HEK293 (cell line): ENCODE results near the gene EPN2.

Experiments used
- GLIS2 ChIP-seq: fragments of 450-650 bp; formaldehyde crosslinking; IDR thresholded peaks from 2 replicates; pipeline ENCODE4 v1.5.1; 2016; ENCODE audit warnings: missing biosample characterization, missing genetic modification characterization
- KLF1 ChIP-seq: fragments of 450-650 bp; formaldehyde crosslinking; IDR thresholded peaks from 2 replicates; pipeline ENCODE4 v1.5.1; 2016; ENCODE audit warnings: missing biosample characterization, missing genetic modification characterization
- KLF9 ChIP-seq: fragments of 450-650 bp; formaldehyde crosslinking; IDR thresholded peaks from 2 replicates; pipeline ENCODE4 v1.5.1; 2016; ENCODE audit warnings: missing biosample characterization, missing genetic modification characterization, low read depth
- OSR2 ChIP-seq: fragments of 450-650 bp; formaldehyde crosslinking; IDR thresholded peaks from 2 replicates; pipeline ENCODE4 v1.5.1; 2016; ENCODE audit warnings: missing biosample characterization, missing genetic modification characterization
- SCRT1 ChIP-seq: fragments of 450-650 bp; formaldehyde crosslinking; IDR thresholded peaks from 2 replicates; pipeline ENCODE4 v1.5.1; 2016; ENCODE audit warnings: missing biosample characterization, missing genetic modification characterization, borderline replicate concordance
- YY2 ChIP-seq: fragments of 450-650 bp; formaldehyde crosslinking; IDR thresholded peaks from 2 replicates; pipeline ENCODE4 v1.5.1; 2016; ENCODE audit warnings: missing biosample characterization, missing genetic modification characterization
- ZFP69B ChIP-seq: fragments of 450-650 bp; formaldehyde crosslinking; IDR thresholded peaks from 2 replicates; pipeline ENCODE4 v1.5.1; 2016; ENCODE audit warnings: missing biosample characterization, missing genetic modification characterization
- ZNF10 ChIP-seq: fragments of 450-650 bp; formaldehyde crosslinking; IDR thresholded peaks from 2 replicates; pipeline ENCODE4 v1.5.1; 2017; ENCODE audit warnings: missing biosample characterization, missing genetic modification characterization
- ZNF132 ChIP-seq: fragments of 450-650 bp; formaldehyde crosslinking; IDR thresholded peaks from 2 replicates; pipeline ENCODE4 v1.5.1; 2017; ENCODE audit warnings: missing biosample characterization, missing genetic modification characterization, borderline replicate concordance
- ZNF138 ChIP-seq: fragments of 450-650 bp; formaldehyde crosslinking; IDR thresholded peaks from 2 replicates; pipeline ENCODE4 v1.5.1; 2016; ENCODE audit warnings: missing biosample characterization, missing genetic modification characterization, borderline replicate concordance
- ZNF16 ChIP-seq: fragments of 450-650 bp; formaldehyde crosslinking; IDR thresholded peaks from 2 replicates; pipeline ENCODE4 v1.5.1; 2016; ENCODE audit warnings: low read depth, missing biosample characterization, missing genetic modification characterization
- ZNF239 ChIP-seq: fragments of 450-650 bp; formaldehyde crosslinking; IDR thresholded peaks from 2 replicates; pipeline ENCODE4 v1.5.1; 2016; ENCODE audit warnings: missing biosample characterization, missing genetic modification characterization
- ZNF335 ChIP-seq: fragments of 450-650 bp; formaldehyde crosslinking; conservative IDR thresholded peaks from 2 replicates; pipeline ENCODE4 v1.5.1; 2016; ENCODE audit warnings: missing biosample characterization, missing genetic modification characterization
- ZNF341 ChIP-seq: fragments of 450-650 bp; formaldehyde crosslinking; IDR thresholded peaks from 2 replicates; pipeline ENCODE4; 2016; ENCODE audit warnings: low read depth, missing biosample characterization, missing genetic modification characterization
- ZNF354C ChIP-seq: fragments of 450-650 bp; formaldehyde crosslinking; IDR thresholded peaks from 2 replicates; pipeline ENCODE4 v1.5.1; 2016; ENCODE audit warnings: missing biosample characterization, missing genetic modification characterization, low read depth, borderline replicate concordance
- ZNF366 ChIP-seq: fragments of 450-650 bp; formaldehyde crosslinking; conservative IDR thresholded peaks from 2 replicates; pipeline ENCODE4 v1.5.1; 2016; ENCODE audit warnings: missing biosample characterization, missing genetic modification characterization
- ZNF423 ChIP-seq: fragments of 450-650 bp; formaldehyde crosslinking; IDR thresholded peaks from 2 replicates; pipeline ENCODE4 v1.5.1; 2016; ENCODE audit warnings: missing biosample characterization, missing genetic modification characterization
- ZNF529 ChIP-seq: fragments of 450-650 bp; formaldehyde crosslinking; IDR thresholded peaks from 2 replicates; pipeline ENCODE4 v1.5.1; 2017; ENCODE audit warnings: missing genetic modification characterization, missing biosample characterization; ENCODE audit not compliant: insufficient replicate concordance
- ZNF544 ChIP-seq: fragments of 450-650 bp; formaldehyde crosslinking; IDR thresholded peaks from 2 replicates; pipeline ENCODE4 v1.5.0; 2017; ENCODE audit warnings: missing biosample characterization, missing genetic modification characterization
- ZNF548 ChIP-seq: fragments of 450-650 bp; formaldehyde crosslinking; IDR thresholded peaks from 2 replicates; pipeline ENCODE4 v1.5.1; 2016; ENCODE audit warnings: missing biosample characterization, missing genetic modification characterization
- ZNF610 ChIP-seq: fragments of 450-650 bp; formaldehyde crosslinking; IDR thresholded peaks from 2 replicates; pipeline ENCODE4 v1.5.1; 2016; ENCODE audit warnings: missing biosample characterization, missing genetic modification characterization, borderline replicate concordance
- ZNF623 ChIP-seq: fragments of 450-650 bp; formaldehyde crosslinking; IDR thresholded peaks from 2 replicates; pipeline ENCODE4 v1.5.1; 2016; ENCODE audit warnings: missing biosample characterization, missing genetic modification characterization
- ZNF624 ChIP-seq: fragments of 450-650 bp; formaldehyde crosslinking; IDR thresholded peaks from 2 replicates; pipeline ENCODE4 v1.5.1; 2017; ENCODE audit warnings: missing biosample characterization, missing genetic modification characterization
- ZNF629 ChIP-seq: fragments of 450-650 bp; formaldehyde crosslinking; IDR thresholded peaks from 2 replicates; pipeline ENCODE4 v1.5.1; 2017; ENCODE audit warnings: missing biosample characterization, missing genetic modification characterization
- ZNF843 ChIP-seq: fragments of 450-650 bp; formaldehyde crosslinking; IDR thresholded peaks from 2 replicates; pipeline ENCODE4 v1.5.1; 2016; ENCODE audit warnings: missing biosample characterization, missing genetic modification characterization
- ZSCAN30 ChIP-seq: fragments of 450-650 bp; IDR thresholded peaks from 2 replicates; pipeline ENCODE4 v1.5.1; 2018; ENCODE audit warnings: missing biosample characterization, mild to moderate bottlenecking, missing genetic modification characterization, moderate library complexity
- TF ChIP-seq, protein P1 (sequence below): fragments of 450-650 bp; formaldehyde crosslinking; IDR thresholded peaks from 2 replicates; pipeline ENCODE4 v1.5.1; 2016; ENCODE audit warnings: missing biosample characterization, missing genetic modification characterization
- TF ChIP-seq, protein P2 (sequence below): fragments of 450-650 bp; formaldehyde crosslinking; IDR thresholded peaks from 2 replicates; pipeline ENCODE4 v1.5.1; 2016; ENCODE audit warnings: missing biosample characterization, missing genetic modification characterization
- TF ChIP-seq, protein P3 (sequence below): fragments of 450-650 bp; formaldehyde crosslinking; IDR thresholded peaks from 2 replicates; pipeline ENCODE4 v1.5.1; 2016; ENCODE audit warnings: missing biosample characterization, missing genetic modification characterization
- TF ChIP-seq, protein P4 (sequence below): fragments of 450-650 bp; formaldehyde crosslinking; IDR thresholded peaks from 2 replicates; pipeline ENCODE4 v1.5.1; 2016; ENCODE audit warnings: missing biosample characterization, missing genetic modification characterization
- TF ChIP-seq, protein P5 (sequence below): fragments of 450-650 bp; formaldehyde crosslinking; IDR thresholded peaks from 2 replicates; pipeline ENCODE4 v1.5.1; 2016; ENCODE audit warnings: missing biosample characterization, missing genetic modification characterization

Gene EPN2

DNA sequence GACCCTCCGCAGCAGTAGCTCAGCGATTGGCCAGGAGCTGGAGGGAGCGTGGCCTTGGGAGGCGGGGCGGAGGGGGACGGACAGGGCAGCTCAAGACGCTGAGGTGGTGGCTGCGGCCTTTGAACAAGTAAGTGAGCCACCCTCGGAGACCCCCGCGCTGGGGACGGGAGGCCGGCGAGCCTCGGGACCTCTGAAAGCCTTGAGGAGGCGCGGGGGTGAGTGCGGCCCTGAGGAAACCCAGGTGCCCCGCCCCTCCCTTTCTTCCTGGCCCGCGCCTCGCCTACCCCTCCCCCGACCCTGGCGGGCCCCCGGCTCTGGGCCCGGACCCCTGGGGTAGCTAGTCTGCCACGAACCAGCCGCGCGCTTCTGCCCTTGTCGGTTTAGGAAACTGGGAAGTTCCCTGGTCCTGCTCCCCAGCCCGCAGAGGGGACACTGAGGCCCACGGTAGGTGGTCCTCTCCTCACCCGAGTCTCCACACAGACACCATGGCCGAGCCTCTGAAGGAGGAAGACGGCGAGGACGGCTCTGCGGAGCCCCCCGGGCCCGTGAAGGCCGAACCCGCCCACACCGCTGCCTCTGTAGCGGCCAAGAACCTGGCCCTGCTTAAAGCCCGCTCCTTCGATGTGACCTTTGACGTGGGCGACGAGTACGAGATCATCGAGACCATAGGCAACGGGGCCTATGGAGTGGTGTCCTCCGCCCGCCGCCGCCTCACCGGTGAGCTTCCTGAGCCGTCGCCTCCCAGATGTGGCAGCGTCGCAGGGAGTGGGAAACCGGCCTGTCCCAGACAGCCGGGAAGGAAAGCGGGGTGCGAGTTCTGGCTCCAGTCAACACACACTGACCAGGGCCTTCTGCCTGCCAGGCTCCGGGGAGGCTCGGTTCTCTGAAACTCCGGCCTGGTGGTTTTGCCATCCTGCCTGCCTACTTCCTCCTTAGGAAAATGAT is 141.5 kb downstream of the EPN2 start, which contains the start of gene MAPK7 (continued):
- TF ChIP-seq, protein P1, sequence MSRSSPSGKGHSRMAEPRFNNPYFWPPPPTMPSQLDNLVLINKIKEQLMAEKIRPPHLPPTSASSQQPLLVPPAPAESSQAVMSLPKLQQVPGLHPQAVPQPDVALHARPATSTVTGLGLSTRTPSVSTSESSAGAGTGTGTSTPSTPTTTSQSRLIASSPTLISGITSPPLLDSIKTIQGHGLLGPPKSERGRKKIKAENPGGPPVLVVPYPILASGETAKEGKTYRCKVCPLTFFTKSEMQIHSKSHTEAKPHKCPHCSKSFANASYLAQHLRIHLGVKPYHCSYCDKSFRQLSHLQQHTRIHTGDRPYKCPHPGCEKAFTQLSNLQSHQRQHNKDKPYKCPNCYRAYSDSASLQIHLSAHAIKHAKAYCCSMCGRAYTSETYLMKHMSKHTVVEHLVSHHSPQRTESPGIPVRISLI, result no peak
- TF ChIP-seq ZNF843 (tag by site-specific recombination) (no peak), GLIS2 (tag by site-specific recombination) (peak; percentile 94), KLF1 (tag by site-specific recombination) (no peak), YY2 (no peak), ZNF529 (tag by site-specific recombination) (no peak), ZNF239 (tag by site-specific recombination) (no peak), ZSCAN30 (0 out of 2 replicates have a peak, but pooled peaks have one; percentile 12), SCRT1 (no peak), ZNF544 (tag by site-specific recombination) (no peak), ZNF610 (tag by site-specific recombination) (no peak), ZNF335 (tag by site-specific recombination) (peak; percentile 74; the same call in 1 of the 2 replicates), ZNF629 (tag by site-specific recombination) (no peak), ZNF16 (no peak), OSR2 (tag by site-specific recombination) (no peak), ZNF423 (tag by site-specific recombination) (0 out of 2 replicates have a peak, but pooled peaks have one; percentile 8), KLF9 (tag by site-specific recombination) (peak; percentile 92), ZFP69B (tag by site-specific recombination) (peak; percentile 62; the same call in 1 of the 2 replicates), ZNF132 (tag by site-specific recombination) (no peak), ZNF138 (tag by site-specific recombination) (no peak), ZNF366 (tag by site-specific recombination) (no peak), ZNF354C (tag by site-specific recombination) (no peak), ZNF341 (tag by site-specific recombination) (peak; percentile 3), ZNF10 (tag by site-specific recombination) (no peak), ZNF548 (tag by site-specific recombination) (no peak), ZNF624 (tag by site-specific recombination) (no peak), ZNF623 (tag by site-specific recombination) (no peak)
- TF ChIP-seq, protein P2, sequence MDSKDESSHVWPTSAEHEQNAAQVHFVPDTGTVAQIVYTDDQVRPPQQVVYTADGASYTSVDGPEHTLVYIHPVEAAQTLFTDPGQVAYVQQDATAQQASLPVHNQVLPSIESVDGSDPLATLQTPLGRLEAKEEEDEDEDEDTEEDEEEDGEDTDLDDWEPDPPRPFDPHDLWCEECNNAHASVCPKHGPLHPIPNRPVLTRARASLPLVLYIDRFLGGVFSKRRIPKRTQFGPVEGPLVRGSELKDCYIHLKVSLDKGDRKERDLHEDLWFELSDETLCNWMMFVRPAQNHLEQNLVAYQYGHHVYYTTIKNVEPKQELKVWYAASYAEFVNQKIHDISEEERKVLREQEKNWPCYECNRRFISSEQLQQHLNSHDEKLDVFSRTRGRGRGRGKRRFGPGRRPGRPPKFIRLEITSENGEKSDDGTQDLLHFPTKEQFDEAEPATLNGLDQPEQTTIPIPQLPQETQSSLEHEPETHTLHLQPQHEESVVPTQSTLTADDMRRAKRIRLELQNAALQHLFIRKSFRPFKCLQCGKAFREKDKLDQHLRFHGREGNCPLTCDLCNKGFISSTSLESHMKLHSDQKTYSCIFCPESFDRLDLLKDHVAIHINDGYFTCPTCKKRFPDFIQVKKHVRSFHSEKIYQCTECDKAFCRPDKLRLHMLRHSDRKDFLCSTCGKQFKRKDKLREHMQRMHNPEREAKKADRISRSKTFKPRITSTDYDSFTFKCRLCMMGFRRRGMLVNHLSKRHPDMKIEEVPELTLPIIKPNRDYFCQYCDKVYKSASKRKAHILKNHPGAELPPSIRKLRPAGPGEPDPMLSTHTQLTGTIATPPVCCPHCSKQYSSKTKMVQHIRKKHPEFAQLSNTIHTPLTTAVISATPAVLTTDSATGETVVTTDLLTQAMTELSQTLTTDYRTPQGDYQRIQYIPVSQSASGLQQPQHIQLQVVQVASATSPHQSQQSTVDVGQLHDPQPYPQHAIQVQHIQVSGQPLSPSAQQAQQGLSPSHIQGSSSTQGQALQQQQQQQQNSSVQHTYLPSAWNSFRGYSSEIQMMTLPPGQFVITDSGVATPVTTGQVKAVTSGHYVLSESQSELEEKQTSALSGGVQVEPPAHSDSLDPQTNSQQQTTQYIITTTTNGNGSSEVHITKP (tag by site-specific recombination), result peak; percentile 97
- TF ChIP-seq, protein P3, sequence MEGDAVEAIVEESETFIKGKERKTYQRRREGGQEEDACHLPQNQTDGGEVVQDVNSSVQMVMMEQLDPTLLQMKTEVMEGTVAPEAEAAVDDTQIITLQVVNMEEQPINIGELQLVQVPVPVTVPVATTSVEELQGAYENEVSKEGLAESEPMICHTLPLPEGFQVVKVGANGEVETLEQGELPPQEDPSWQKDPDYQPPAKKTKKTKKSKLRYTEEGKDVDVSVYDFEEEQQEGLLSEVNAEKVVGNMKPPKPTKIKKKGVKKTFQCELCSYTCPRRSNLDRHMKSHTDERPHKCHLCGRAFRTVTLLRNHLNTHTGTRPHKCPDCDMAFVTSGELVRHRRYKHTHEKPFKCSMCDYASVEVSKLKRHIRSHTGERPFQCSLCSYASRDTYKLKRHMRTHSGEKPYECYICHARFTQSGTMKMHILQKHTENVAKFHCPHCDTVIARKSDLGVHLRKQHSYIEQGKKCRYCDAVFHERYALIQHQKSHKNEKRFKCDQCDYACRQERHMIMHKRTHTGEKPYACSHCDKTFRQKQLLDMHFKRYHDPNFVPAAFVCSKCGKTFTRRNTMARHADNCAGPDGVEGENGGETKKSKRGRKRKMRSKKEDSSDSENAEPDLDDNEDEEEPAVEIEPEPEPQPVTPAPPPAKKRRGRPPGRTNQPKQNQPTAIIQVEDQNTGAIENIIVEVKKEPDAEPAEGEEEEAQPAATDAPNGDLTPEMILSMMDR, result no peak
- TF ChIP-seq, protein P4, sequence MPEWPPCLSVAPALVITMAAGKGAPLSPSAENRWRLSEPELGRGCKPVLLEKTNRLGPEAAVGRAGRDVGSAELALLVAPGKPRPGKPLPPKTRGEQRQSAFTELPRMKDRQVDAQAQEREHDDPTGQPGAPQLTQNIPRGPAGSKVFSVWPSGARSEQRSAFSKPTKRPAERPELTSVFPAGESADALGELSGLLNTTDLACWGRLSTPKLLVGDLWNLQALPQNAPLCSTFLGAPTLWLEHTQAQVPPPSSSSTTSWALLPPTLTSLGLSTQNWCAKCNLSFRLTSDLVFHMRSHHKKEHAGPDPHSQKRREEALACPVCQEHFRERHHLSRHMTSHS (tag by site-specific recombination), result no peak
- TF ChIP-seq, protein P5, sequence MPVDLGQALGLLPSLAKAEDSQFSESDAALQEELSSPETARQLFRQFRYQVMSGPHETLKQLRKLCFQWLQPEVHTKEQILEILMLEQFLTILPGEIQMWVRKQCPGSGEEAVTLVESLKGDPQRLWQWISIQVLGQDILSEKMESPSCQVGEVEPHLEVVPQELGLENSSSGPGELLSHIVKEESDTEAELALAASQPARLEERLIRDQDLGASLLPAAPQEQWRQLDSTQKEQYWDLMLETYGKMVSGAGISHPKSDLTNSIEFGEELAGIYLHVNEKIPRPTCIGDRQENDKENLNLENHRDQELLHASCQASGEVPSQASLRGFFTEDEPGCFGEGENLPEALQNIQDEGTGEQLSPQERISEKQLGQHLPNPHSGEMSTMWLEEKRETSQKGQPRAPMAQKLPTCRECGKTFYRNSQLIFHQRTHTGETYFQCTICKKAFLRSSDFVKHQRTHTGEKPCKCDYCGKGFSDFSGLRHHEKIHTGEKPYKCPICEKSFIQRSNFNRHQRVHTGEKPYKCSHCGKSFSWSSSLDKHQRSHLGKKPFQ (tag by site-specific recombination), result no peak
